PC-3 (cell line): ENCODE data around the gene EIF3M.

ENCODE experiments used
- EZH2 ChIP-seq: fragments of 300-600 bp; sonication (generic); IDR thresholded peaks from one replicate; pipeline ENCODE4 v1.6.1; 2017; ENCODE audit warnings: antibody characterized with exemption, mild to moderate bottlenecking, low read length; ENCODE audit not compliant: unreplicated experiment
- TF ChIP-seq, protein P1 (sequence below): fragments of 300-600 bp; sonication (generic); conservative IDR thresholded peaks from 2 replicates; pipeline ENCODE4 v1.5.1; 2017; ENCODE audit warnings: antibody characterized with exemption, low read depth, mild to moderate bottlenecking, low read length

DNA sequence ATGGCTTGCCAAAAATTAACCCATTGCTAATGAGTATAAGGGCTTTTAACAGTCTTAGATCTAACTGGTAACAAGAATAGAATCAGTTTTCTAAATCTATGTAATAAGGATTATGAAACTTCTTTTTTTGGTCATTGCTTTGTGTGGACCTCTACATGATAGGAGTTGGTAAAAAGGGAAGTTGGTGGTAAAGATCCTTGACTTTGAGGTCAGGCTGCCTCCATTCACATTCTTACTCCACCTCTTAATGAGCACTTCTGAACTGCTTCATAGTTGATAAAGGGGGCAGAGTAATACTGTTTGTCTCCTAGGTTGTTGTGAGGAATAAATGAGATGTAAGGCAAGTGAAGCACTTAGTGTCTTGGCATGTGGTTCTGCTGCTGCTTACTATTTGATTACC lies 10.6 kb downstream of the EIF3M start:
- TF ChIP-seq, protein P1, sequence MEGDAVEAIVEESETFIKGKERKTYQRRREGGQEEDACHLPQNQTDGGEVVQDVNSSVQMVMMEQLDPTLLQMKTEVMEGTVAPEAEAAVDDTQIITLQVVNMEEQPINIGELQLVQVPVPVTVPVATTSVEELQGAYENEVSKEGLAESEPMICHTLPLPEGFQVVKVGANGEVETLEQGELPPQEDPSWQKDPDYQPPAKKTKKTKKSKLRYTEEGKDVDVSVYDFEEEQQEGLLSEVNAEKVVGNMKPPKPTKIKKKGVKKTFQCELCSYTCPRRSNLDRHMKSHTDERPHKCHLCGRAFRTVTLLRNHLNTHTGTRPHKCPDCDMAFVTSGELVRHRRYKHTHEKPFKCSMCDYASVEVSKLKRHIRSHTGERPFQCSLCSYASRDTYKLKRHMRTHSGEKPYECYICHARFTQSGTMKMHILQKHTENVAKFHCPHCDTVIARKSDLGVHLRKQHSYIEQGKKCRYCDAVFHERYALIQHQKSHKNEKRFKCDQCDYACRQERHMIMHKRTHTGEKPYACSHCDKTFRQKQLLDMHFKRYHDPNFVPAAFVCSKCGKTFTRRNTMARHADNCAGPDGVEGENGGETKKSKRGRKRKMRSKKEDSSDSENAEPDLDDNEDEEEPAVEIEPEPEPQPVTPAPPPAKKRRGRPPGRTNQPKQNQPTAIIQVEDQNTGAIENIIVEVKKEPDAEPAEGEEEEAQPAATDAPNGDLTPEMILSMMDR: no peak
- no peak for TF ChIP-seq EZH2
